Hepatocyte (in vitro differentiated cells): ENCODE measurements around the gene TAOK3. TPM values are rescaled to one million over a fixed set of nuclear protein-coding genes. Genes with fewer than 3 reads are reported as not detected.

Source experiments
- DNase-seq: peaks from one replicate; pipeline ENCODE4 v3.0.0-alpha.2; 2016; ENCODE audit warnings: low spot score
- H2AFZ ChIP-seq: fragments of 200-600 bp; sonication (generic); 2 replicates; pipeline ENCODE4 v1.6.0; 2016; ENCODE audit warnings: antibody characterized with exemption, mild to moderate bottlenecking
- H3K27ac ChIP-seq: fragments of 200-600 bp; sonication (generic); 2 replicates; pipeline ENCODE4 v1.5.1; 2016; ENCODE audit warnings: mild to moderate bottlenecking
- H3K27me3 ChIP-seq: fragments of 200-600 bp; sonication (generic); 2 replicates; pipeline ENCODE4 v1.6.1; 2016
- H3K36me3 ChIP-seq: fragments of 200-600 bp; sonication (generic); replicated peaks from 2 replicates; pipeline ENCODE4 v1.5.1; 2016; ENCODE audit warnings: low read depth; ENCODE audit not compliant: insufficient read depth
- H3K4me1 ChIP-seq: fragments of 200-600 bp; sonication (generic); 2 replicates; pipeline ENCODE4 v1.5.1; 2016; ENCODE audit warnings: mild to moderate bottlenecking, moderate library complexity; ENCODE audit not compliant: insufficient read depth
- H3K4me2 ChIP-seq: fragments of 200-600 bp; sonication (generic); 2 replicates; pipeline ENCODE4 v1.6.0; 2016
- H3K4me3 ChIP-seq: fragments of 200-600 bp; sonication (generic); 2 replicates; pipeline ENCODE4 v1.5.1; 2016; ENCODE audit warnings: mild to moderate bottlenecking
- H3K79me2 ChIP-seq: fragments of 200-600 bp; sonication (generic); 2 replicates; pipeline ENCODE4 v1.6.0; 2017; ENCODE audit warnings: mild to moderate bottlenecking
- H3K9me2 ChIP-seq: fragments of 200-600 bp; sonication (generic); replicated peaks from 2 replicates; pipeline ENCODE4 v1.6.0; 2017; ENCODE audit warnings: mild to moderate bottlenecking; ENCODE audit not compliant: insufficient read depth
- H3K9me3 ChIP-seq: fragments of 200-600 bp; sonication (generic); 2 replicates; pipeline ENCODE4 v1.5.1; 2016; ENCODE audit warnings: low read depth, mild to moderate bottlenecking
- H4K20me1 ChIP-seq: fragments of 200-600 bp; sonication (generic); 2 replicates; pipeline ENCODE4 v1.6.0; 2016; ENCODE audit warnings: mild to moderate bottlenecking; ENCODE audit not compliant: insufficient read depth, poor library complexity, severe bottlenecking
- EZH2 ChIP-seq: fragments of 200-600 bp; sonication (generic); IDR thresholded peaks from 2 replicates; pipeline ENCODE4 v1.6.1; 2016; ENCODE audit warnings: antibody characterized with exemption, mild to moderate bottlenecking, borderline replicate concordance
- EZH2phosphoT487 ChIP-seq: fragments of 200-600 bp; sonication (generic); IDR thresholded peaks from one replicate; pipeline ENCODE4 v1.6.1; 2018; ENCODE audit warnings: antibody characterized with exemption, mild to moderate bottlenecking, low read depth, moderate library complexity; ENCODE audit not compliant: unreplicated experiment, severe bottlenecking
- WGBS: methylation state at CpG from one replicate; pipeline ENCODE4 v1.1.6; 2016; ENCODE audit warnings: low lambda C conversion rate; ENCODE audit errors: missing lambda C conversion rate; 5-methylcytosine and 5-hydroxymethylcytosine counted together
- polyA plus RNA-seq: library from polyadenylated mRNA; unstranded; fragments of >200 nt; fragmentation: Nextera tagmentation; extraction: Ambion mirVana; gene quantifications from 2 replicates; pipeline ENCODE4 v1.2.1, GENCODE V29; 2016
- total RNA-seq: library from RNA; depleted of rRNA; stranded (reverse); fragments of >200 nt; gene quantifications from 2 replicates; pipeline ENCODE4 v1.2.3, GENCODE V29; 2014
- TF ChIP-seq, protein P1 (sequence below): fragments of 200-600 bp; sonication (generic); IDR thresholded peaks from 2 replicates; pipeline ENCODE4 v1.5.1; 2016; ENCODE audit warnings: antibody characterized with exemption, mild to moderate bottlenecking; ENCODE audit not compliant: poor library complexity

TAOK3 gene
- total and polyA plus RNA-seq, 2 experiments from 2014 or later, result 19.1 to 28.7 TPM

DNA sequence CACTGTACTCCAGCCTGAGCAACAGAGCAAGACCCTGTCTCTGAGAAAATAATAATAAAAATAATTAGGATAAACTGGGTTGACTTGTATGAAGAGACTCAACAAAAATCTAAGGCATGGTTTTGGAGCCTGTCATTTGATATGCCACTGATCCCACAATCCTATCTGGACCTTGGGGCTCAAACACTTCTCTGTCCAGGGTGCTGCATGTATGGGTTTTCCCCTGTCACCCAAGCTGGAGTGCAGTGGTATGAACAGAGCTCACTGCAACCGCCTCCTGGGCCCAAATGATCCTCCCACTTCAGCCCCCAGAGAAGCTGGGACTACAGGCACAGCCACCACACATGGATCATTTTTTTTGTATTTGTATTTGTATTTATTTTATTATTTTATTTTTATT, 263.6 kb downstream of the TAOK3 start:
- no peaks in the 10 kb centered on the region for H3K36me3 ChIP-seq
- TF ChIP-seq, protein P1, sequence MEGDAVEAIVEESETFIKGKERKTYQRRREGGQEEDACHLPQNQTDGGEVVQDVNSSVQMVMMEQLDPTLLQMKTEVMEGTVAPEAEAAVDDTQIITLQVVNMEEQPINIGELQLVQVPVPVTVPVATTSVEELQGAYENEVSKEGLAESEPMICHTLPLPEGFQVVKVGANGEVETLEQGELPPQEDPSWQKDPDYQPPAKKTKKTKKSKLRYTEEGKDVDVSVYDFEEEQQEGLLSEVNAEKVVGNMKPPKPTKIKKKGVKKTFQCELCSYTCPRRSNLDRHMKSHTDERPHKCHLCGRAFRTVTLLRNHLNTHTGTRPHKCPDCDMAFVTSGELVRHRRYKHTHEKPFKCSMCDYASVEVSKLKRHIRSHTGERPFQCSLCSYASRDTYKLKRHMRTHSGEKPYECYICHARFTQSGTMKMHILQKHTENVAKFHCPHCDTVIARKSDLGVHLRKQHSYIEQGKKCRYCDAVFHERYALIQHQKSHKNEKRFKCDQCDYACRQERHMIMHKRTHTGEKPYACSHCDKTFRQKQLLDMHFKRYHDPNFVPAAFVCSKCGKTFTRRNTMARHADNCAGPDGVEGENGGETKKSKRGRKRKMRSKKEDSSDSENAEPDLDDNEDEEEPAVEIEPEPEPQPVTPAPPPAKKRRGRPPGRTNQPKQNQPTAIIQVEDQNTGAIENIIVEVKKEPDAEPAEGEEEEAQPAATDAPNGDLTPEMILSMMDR, result no peak
- TF ChIP-seq EZH2, result no peak
- no peak for TF ChIP-seq EZH2phosphoT487
- no peaks in the 10 kb centered on the region for H3K79me2 ChIP-seq
- H3K4me3 ChIP-seq, result no peak overlapping the region
- no peaks in the 10 kb centered on the region for H3K9me3 ChIP-seq
- WGBS, result 92% methylated on average over 1 of the region's 1 CpG
- H3K4me1 ChIP-seq, result no peaks in the 10 kb centered on the region
- no peak overlapping the region for H2AFZ ChIP-seq
- no peaks in the 10 kb centered on the region for H3K9me2 ChIP-seq
- no peak overlapping the region for H3K27ac ChIP-seq
- H3K27me3 ChIP-seq, result no peaks in the 10 kb centered on the region
- H4K20me1 ChIP-seq, result no peaks in the 10 kb centered on the region
- H3K4me2 ChIP-seq, result no peak overlapping the region
- DNase-seq, result no peak

DNA sequence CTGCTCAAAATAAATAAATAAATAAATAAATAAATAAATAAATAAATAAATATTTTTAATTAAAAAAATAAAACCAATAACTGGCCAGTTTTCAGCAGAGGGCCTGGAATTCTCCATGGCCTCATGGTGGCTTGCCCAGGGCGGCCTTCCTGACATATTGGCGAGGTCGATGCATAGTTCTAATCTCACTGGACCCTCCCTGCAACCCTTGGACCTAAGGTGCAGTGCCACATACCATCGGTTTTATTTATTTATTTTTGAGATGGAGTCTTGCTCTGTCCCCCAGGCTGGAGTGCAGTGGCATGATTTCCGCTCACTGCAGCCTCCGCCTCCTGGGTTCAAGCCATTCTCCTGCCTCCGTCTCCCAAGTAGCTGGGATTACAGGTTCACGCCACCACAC, 265.0 kb downstream of the TAOK3 start:
- no peak for DNase-seq
- no peaks in the 10 kb centered on the region for H3K36me3 ChIP-seq
- WGBS, result 92% methylated on average over 8 of the region's 8 CpGs
- no peak overlapping the region for H3K4me3 ChIP-seq
- H4K20me1 ChIP-seq, result no peaks in the 10 kb centered on the region
- H3K4me1 ChIP-seq, result peaks cover under 1% of the 10 kb centered on the region
- no peaks in the 10 kb centered on the region for H3K79me2 ChIP-seq
- no peak for TF ChIP-seq EZH2
- TF ChIP-seq EZH2phosphoT487, result no peak
- TF ChIP-seq, protein P1, result no peak
- H3K4me2 ChIP-seq, result no peak overlapping the region
- H3K9me2 ChIP-seq, result no peaks in the 10 kb centered on the region
- no peak overlapping the region for H3K27ac ChIP-seq
- H2AFZ ChIP-seq, result no peak overlapping the region
- H3K27me3 ChIP-seq, result no peaks in the 10 kb centered on the region
- no peaks in the 10 kb centered on the region for H3K9me3 ChIP-seq

DNA sequence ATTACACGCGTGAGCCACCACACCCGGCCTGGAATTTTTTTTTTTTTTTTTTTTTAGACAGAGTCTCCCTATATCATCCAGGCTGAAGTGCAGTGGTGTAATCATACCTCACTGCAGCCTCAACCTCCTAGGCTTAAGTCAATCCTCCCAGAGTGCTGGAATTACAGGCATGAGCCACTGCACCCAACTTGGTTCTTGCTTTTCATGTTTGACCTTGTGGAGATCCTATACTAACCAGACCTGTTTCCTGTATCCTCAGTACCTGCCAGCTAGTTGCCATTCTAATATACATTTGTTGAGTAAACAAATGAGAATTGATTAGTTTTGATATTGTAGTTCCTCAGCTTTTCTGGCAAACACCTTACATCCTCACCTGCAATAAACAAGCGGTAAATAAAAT, 265.7 kb downstream of the TAOK3 start:
- Histone ChIP-seq H3K79me2 (no peaks in the 10 kb centered on the region), H3K4me3 (no peak overlapping the region), H3K36me3 (no peaks in the 10 kb centered on the region), H3K4me1 (peaks cover 6% of the 10 kb centered on the region), H3K9me2 (no peaks in the 10 kb centered on the region), H4K20me1 (no peaks in the 10 kb centered on the region), H3K9me3 (no peaks in the 10 kb centered on the region), H3K27ac (no peak overlapping the region), H3K4me2 (no peak overlapping the region), H3K27me3 (no peaks in the 10 kb centered on the region), H2AFZ (no peak overlapping the region)
- 76% methylated on average over 4 of the region's 4 CpGs for WGBS
- DNase-seq, result no peak
- TF ChIP-seq, protein P1, result no peak
- TF ChIP-seq EZH2 (no peak), EZH2phosphoT487 (no peak)
